WTC11 (cell line): ENCODE data around the gene CPE. TPM values are rescaled to one million over a fixed set of nuclear protein-coding genes. Genes with fewer than 3 reads are reported as not detected.

Experiments
- ATAC-seq: fragments of 200-7000 bp; cut with Tn5 transposase; 2 replicates; pipeline ENCODE4 v1.10.0; 2021; ENCODE audit warnings: mild to moderate bottlenecking, moderate library complexity
- CTCF ChIA-PET: fragments of 300-600 bp; sonication (Branson Sonifier 250); formaldehyde crosslinking; loops from one replicate; lab custom pipeline; 2021; ENCODE audit warnings: antibody characterized with exemption; lab: Charles Lee
- POLR2A ChIA-PET: fragments of 350-600 bp; sonication (Branson Sonifier 250); formaldehyde crosslinking; loops from one replicate; lab custom pipeline; 2021; ENCODE audit warnings: antibody characterized with exemption; lab: Charles Lee
- DNase-seq: peaks from one replicate; pipeline ENCODE4 v3.0.0; 2021; ENCODE audit warnings: low spot score
- H3K27ac Mint-ChIP-seq: 2 replicates; pipeline ENCODE4 v1.8.0; 2021; ENCODE audit warnings: mixed read lengths
- H3K27me3 Mint-ChIP-seq: 2 replicates; pipeline ENCODE4 v1.8.0; 2021; ENCODE audit warnings: low read depth, mild to moderate bottlenecking, moderate library complexity, mixed read lengths
- H3K36me3 Mint-ChIP-seq: 2 replicates; pipeline ENCODE4 v1.8.0; 2021; ENCODE audit warnings: mixed read lengths
- H3K4me1 Mint-ChIP-seq: 2 replicates; pipeline ENCODE4 v1.8.0; 2022; ENCODE audit warnings: mixed read lengths
- H3K4me3 Mint-ChIP-seq: 2 replicates; pipeline ENCODE4 v1.8.0; 2021; ENCODE audit warnings: mild to moderate bottlenecking, moderate library complexity, mixed read lengths
- H3K9me3 Mint-ChIP-seq: 2 replicates; pipeline ENCODE4 v1.8.0; 2021; ENCODE audit warnings: mixed read lengths
- ATF2 ChIP-seq: sonication (generic); formaldehyde crosslinking; IDR thresholded peaks from 2 replicates; pipeline ENCODE4 v1.8.1; 2022; ENCODE audit warnings: low read depth, missing genetic modification reagents, borderline replicate concordance
- ATF6 ChIP-seq: sonication (generic); formaldehyde crosslinking; IDR thresholded peaks from 2 replicates; pipeline ENCODE4 v1.8.1; 2023; ENCODE audit warnings: mild to moderate bottlenecking, missing genetic modification reagents
- EMX1 ChIP-seq: fragments of 250-450 bp; sonication (Bioruptor Pico); IDR thresholded peaks from 2 replicates; pipeline ENCODE4 v1.8.0; 2021; ENCODE audit warnings: mild to moderate bottlenecking
- ESRRA ChIP-seq: sonication (generic); formaldehyde crosslinking; IDR thresholded peaks from 2 replicates; pipeline ENCODE4 v1.8.1; 2022; ENCODE audit warnings: mild to moderate bottlenecking, missing genetic modification reagents, borderline replicate concordance
- GABPB1 ChIP-seq: sonication (generic); formaldehyde crosslinking; IDR thresholded peaks from 2 replicates; pipeline ENCODE4 v1.8.1; 2023; ENCODE audit warnings: mild to moderate bottlenecking, missing genetic modification reagents
- GTF2I ChIP-seq: fragments of 250-450 bp; sonication (Bioruptor Pico); conservative IDR thresholded peaks from 2 replicates; pipeline ENCODE4 v1.4.0; 2021; ENCODE audit warnings: mild to moderate bottlenecking
- HMGA2 ChIP-seq: fragments of 250-450 bp; sonication (Bioruptor Pico); IDR thresholded peaks from 2 replicates; pipeline ENCODE4 v1.4.0; 2021; ENCODE audit warnings: mild to moderate bottlenecking, moderate library complexity
- KAT7 ChIP-seq: sonication (generic); formaldehyde crosslinking; IDR thresholded peaks from 2 replicates; pipeline ENCODE4 v1.8.1; 2023; ENCODE audit warnings: missing genetic modification reagents, mild to moderate bottlenecking, borderline replicate concordance
- NFE2L1 ChIP-seq: sonication (generic); formaldehyde crosslinking; IDR thresholded peaks from 2 replicates; pipeline ENCODE4 v1.8.1; 2023; ENCODE audit warnings: missing genetic modification reagents
- NR3C1 ChIP-seq: sonication (generic); formaldehyde crosslinking; conservative IDR thresholded peaks from 2 replicates; pipeline ENCODE4 v1.8.1; 2023; ENCODE audit warnings: low read depth, mild to moderate bottlenecking, missing genetic modification reagents
- OVOL2 ChIP-seq: fragments of 250-450 bp; sonication (Bioruptor Pico); IDR thresholded peaks from 2 replicates; pipeline ENCODE4 v1.9.0; 2021; ENCODE audit warnings: mild to moderate bottlenecking, borderline replicate concordance
- SMAD3 ChIP-seq: sonication (generic); formaldehyde crosslinking; IDR thresholded peaks from 2 replicates; pipeline ENCODE4 v1.8.0; 2022; ENCODE audit warnings: missing genetic modification reagents, mild to moderate bottlenecking, borderline replicate concordance
- SOX15 ChIP-seq: fragments of 250-450 bp; sonication (Bioruptor Pico); IDR thresholded peaks from 2 replicates; pipeline ENCODE4 v1.9.0; 2021; ENCODE audit warnings: mild to moderate bottlenecking
- SP1 ChIP-seq: sonication (generic); formaldehyde crosslinking; conservative IDR thresholded peaks from 2 replicates; pipeline ENCODE4 v1.8.1; 2022; ENCODE audit warnings: missing genetic modification reagents
- ZBTB21 ChIP-seq: sonication (generic); formaldehyde crosslinking; IDR thresholded peaks from 2 replicates; pipeline ENCODE4 v1.8.1; 2023; ENCODE audit warnings: mild to moderate bottlenecking, missing genetic modification reagents, borderline replicate concordance
- ZNF263 ChIP-seq: sonication (generic); formaldehyde crosslinking; IDR thresholded peaks from 2 replicates; pipeline ENCODE4 v1.8.1; 2022; ENCODE audit warnings: low read depth, mild to moderate bottlenecking, moderate library complexity, missing genetic modification reagents
- ZNF416 ChIP-seq: fragments of 250-450 bp; sonication (Bioruptor Pico); IDR thresholded peaks from 2 replicates; pipeline ENCODE4 v1.9.0; 2021; ENCODE audit warnings: mild to moderate bottlenecking, inconsistent platforms
- total RNA-seq: library from RNA; stranded (reverse); gene quantifications from 3 replicates; pipeline ENCODE4 v1.2.3, GENCODE V29; 2021
- TF ChIP-seq, protein P1 (sequence below): sonication (generic); formaldehyde crosslinking; IDR thresholded peaks from 2 replicates; pipeline ENCODE4 v1.8.1; 2022; ENCODE audit warnings: low read depth, mild to moderate bottlenecking, moderate library complexity, missing genetic modification reagents, borderline replicate concordance
- TF ChIP-seq, protein P2 (sequence below): sonication (generic); formaldehyde crosslinking; IDR thresholded peaks from 2 replicates; pipeline ENCODE4 v1.8.0; 2022; ENCODE audit warnings: mild to moderate bottlenecking, missing genetic modification reagents
- TF ChIP-seq, protein P3 (sequence below): sonication (generic); formaldehyde crosslinking; IDR thresholded peaks from 2 replicates; pipeline ENCODE4 v1.8.1; 2023; ENCODE audit warnings: mild to moderate bottlenecking, missing genetic modification reagents

CPE gene
- total RNA-seq, 1 experiment from 2014 or later, result 9.2 TPM

GRCh38 chr4:165381821-165382373 lies 3.1 kb downstream of the CPE start:
- Mint-ChIP-seq H3K4me1 (peaks cover 37% of the 10 kb centered on the region), H3K9me3 (no peaks in the 10 kb centered on the region), H3K27ac (no peak overlapping the region), H3K4me3 (no peak overlapping the region), H3K27me3 (peaks cover 27% of the 10 kb centered on the region), H3K36me3 (no peaks in the 10 kb centered on the region)
- TF ChIP-seq, protein P1, sequence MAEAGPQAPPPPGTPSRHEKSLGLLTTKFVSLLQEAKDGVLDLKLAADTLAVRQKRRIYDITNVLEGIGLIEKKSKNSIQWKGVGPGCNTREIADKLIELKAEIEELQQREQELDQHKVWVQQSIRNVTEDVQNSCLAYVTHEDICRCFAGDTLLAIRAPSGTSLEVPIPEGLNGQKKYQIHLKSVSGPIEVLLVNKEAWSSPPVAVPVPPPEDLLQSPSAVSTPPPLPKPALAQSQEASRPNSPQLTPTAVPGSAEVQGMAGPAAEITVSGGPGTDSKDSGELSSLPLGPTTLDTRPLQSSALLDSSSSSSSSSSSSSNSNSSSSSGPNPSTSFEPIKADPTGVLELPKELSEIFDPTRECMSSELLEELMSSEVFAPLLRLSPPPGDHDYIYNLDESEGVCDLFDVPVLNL (CRISPR knock-in tag), result no peak
- TF ChIP-seq SMAD3 (CRISPR knock-in tag), result no peak
- no peak for TF ChIP-seq ZNF263 (CRISPR knock-in tag)
- TF ChIP-seq GTF2I, result no peak
- no peak for TF ChIP-seq SOX15 (CRISPR knock-in tag)
- TF ChIP-seq ZBTB21 (CRISPR knock-in tag), result no peak
- TF ChIP-seq, protein P2, sequence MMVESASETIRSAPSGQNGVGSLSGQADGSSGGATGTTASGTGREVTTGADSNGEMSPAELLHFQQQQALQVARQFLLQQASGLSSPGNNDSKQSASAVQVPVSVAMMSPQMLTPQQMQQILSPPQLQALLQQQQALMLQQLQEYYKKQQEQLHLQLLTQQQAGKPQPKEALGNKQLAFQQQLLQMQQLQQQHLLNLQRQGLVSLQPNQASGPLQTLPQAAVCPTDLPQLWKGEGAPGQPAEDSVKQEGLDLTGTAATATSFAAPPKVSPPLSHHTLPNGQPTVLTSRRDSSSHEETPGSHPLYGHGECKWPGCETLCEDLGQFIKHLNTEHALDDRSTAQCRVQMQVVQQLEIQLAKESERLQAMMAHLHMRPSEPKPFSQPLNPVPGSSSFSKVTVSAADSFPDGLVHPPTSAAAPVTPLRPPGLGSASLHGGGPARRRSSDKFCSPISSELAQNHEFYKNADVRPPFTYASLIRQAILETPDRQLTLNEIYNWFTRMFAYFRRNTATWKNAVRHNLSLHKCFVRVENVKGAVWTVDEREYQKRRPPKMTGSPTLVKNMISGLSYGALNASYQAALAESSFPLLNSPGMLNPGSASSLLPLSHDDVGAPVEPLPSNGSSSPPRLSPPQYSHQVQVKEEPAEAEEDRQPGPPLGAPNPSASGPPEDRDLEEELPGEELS (CRISPR knock-in tag), result no peak
- TF ChIP-seq GABPB1 (CRISPR knock-in tag), result no peak
- TF ChIP-seq NR3C1 (CRISPR knock-in tag), result no peak
- no peak for TF ChIP-seq NFE2L1
- no peak for TF ChIP-seq ATF2 (CRISPR knock-in tag)
- TF ChIP-seq SP1 (CRISPR knock-in tag), result no peak
- TF ChIP-seq HMGA2, result no peak
- TF ChIP-seq OVOL2 (CRISPR knock-in tag), result no peak
- no peak for TF ChIP-seq ZNF416 (CRISPR knock-in tag)
- no peak for TF ChIP-seq KAT7 (CRISPR knock-in tag)
- TF ChIP-seq ATF6, result no peak
- TF ChIP-seq ESRRA (CRISPR knock-in tag), result no peak
- TF ChIP-seq, protein P3, sequence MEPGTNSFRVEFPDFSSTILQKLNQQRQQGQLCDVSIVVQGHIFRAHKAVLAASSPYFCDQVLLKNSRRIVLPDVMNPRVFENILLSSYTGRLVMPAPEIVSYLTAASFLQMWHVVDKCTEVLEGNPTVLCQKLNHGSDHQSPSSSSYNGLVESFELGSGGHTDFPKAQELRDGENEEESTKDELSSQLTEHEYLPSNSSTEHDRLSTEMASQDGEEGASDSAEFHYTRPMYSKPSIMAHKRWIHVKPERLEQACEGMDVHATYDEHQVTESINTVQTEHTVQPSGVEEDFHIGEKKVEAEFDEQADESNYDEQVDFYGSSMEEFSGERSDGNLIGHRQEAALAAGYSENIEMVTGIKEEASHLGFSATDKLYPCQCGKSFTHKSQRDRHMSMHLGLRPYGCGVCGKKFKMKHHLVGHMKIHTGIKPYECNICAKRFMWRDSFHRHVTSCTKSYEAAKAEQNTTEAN (CRISPR knock-in tag), result no peak
- TF ChIP-seq EMX1 (CRISPR knock-in tag), result no peak
- ATAC-seq (no peak), DNase-seq (no peak)
- POLR2A ChIA-PET, result no interaction called here
- CTCF ChIA-PET, result interaction anchor here (0.7 kb wide), 1 partner anchor 26 kb away, joined by 3 read pairs; no protein-coding TSS in a partner anchor
